NCI-H345 treated with DMSO at 0.1 percent for 48 hours (cell line): ENCODE results near the gene MRM2.

Source experiments
- DNase-seq: peaks from one replicate; lab custom pipeline; 2025; ENCODE audit not compliant: unreplicated experiment; lab: John Stamatoyannopoulos, UW

MRM2 gene

GRCh38 chr7:2241580-2242540 lies at the start of gene MRM2, which contains the start of gene NUDT1:
MRM2 (minus strand) TSS chr7:2242205; CDS start chr7:2242169, 36 bp downstream.
NUDT1 (plus strand) TSS chr7:2242226; CDS start chr7:2244575, 2,349 bp downstream.
- DNase-seq = peak; percentile 51

GRCh38 chr7:2290877-2291276 lies 48.9 kb upstream of the MRM2 start:
- DNase-seq = no peak

GRCh38 chr7:2289621-2290020 lies 47.6 kb upstream of the MRM2 start:
- DNase-seq = no peak

- no peak for DNase-seq
These were observed 47.1 kb upstream of the MRM2 start for GRCh38 chr7:2289111-2289586.

- DNase-seq = no peak
These were observed 46.5 kb upstream of the MRM2 start for GRCh38 chr7:2288503-2288902.

- no peak for DNase-seq
These were observed 45.7 kb upstream of the MRM2 start for GRCh38 chr7:2287745-2288144.

- DNase-seq = no peak
These were observed 41.1 kb upstream of the MRM2 start for GRCh38 chr7:2283074-2283473.

- DNase-seq = no peak
These were observed 40.3 kb upstream of the MRM2 start for GRCh38 chr7:2282185-2282751.

GRCh38 chr7:2281541-2281940 lies 39.5 kb upstream of the MRM2 start:
- no peak for DNase-seq

GRCh38 chr7:2280424-2280823 lies 38.4 kb upstream of the MRM2 start:
- no peak for DNase-seq

- DNase-seq = no peak
These were observed 37.9 kb upstream of the MRM2 start for GRCh38 chr7:2279896-2280295.

GRCh38 chr7:2278026-2278425 lies 36.0 kb upstream of the MRM2 start:
- DNase-seq = no peak

GRCh38 chr7:2276107-2276506 lies 34.1 kb upstream of the MRM2 start:
- DNase-seq = no peak

- DNase-seq = no peak
These were observed 33.1 kb upstream of the MRM2 start for GRCh38 chr7:2275101-2275500.

- DNase-seq = no peak
These were observed 32.7 kb upstream of the MRM2 start for GRCh38 chr7:2274666-2275065.

GRCh38 chr7:2273866-2274265 lies 31.9 kb upstream of the MRM2 start:
- DNase-seq = no peak

GRCh38 chr7:2272031-2272430 lies 30.0 kb upstream of the MRM2 start:
- no peak for DNase-seq

- no peak for DNase-seq
These were observed 29.4 kb upstream of the MRM2 start for GRCh38 chr7:2271273-2272026.

- no peak for DNase-seq
These were observed 28.5 kb upstream of the MRM2 start for GRCh38 chr7:2270495-2270894.

- DNase-seq = no peak
These were observed 28.0 kb upstream of the MRM2 start for GRCh38 chr7:2269991-2270460.
